GM19395 (cell line): ENCODE data around the gene PGBD5.

Experiments
- ATAC-seq: cut with Tn5 transposase; IDR thresholded peaks from one replicate; pipeline ENCODE4 v1.9.1; 2021; ENCODE audit warnings: mild to moderate bottlenecking, moderate library complexity; ENCODE audit not compliant: unreplicated experiment

The PGBD5 gene

DNA sequence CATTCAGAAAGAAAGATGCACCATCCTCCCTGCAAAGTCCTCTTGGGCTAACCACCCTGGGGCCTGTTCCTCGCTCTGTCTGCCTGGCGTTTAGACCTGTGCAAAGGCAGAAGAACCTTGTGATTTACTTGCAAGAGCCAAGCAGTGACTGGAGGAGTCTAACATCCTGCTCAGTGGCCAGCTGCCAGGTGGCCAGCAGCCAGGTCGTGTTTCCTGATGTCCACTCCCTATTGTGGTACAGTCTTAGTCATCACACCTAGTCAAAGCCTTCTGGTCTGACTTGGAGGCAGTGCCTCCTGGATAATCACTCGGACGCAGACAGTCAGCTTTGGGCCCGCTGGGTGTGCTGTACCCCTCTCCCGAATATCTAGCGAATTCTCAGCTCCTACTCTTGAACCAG is 118.1 kb downstream of the PGBD5 start:
- no peak for ATAC-seq

DNA sequence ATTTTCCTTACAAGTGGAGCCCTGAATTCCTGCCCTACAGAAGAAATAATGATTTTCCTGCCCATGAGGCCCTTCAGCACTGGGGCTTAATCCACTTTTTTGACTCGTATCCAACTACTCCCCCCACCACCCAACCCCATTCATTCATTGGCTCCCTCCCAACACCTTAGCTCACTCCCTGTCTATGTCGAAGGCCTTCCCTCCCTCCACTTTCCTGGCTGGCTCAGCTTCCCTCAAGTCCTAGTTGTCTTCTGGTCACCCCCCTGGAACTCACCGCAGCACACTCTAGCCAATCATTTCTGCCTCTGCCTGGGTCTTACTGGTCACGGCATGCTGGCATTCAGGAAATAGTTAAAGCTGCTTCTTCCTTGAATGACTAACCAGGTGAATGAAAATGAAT is 118.9 kb downstream of the PGBD5 start:
- ATAC-seq: no peak

DNA sequence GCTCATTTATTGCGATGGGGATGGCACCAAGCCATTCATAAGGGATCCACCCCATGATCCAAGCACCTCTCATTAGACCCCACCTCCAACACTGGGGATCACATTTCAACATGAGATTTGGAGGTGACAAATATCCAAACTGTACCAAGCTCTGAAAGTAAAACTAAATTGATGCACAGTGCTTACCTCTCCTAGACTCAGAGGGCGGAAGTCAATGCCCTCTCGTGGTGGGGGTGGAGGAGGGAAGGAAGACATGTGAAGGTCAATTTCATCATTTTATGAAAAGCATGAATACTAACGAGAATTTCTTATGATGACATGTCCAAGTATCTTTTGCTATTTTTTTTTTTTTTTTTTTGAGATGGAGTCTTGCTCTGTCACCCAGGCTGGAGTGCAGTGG is 120.0 kb downstream of the PGBD5 start:
- no peak for ATAC-seq

DNA sequence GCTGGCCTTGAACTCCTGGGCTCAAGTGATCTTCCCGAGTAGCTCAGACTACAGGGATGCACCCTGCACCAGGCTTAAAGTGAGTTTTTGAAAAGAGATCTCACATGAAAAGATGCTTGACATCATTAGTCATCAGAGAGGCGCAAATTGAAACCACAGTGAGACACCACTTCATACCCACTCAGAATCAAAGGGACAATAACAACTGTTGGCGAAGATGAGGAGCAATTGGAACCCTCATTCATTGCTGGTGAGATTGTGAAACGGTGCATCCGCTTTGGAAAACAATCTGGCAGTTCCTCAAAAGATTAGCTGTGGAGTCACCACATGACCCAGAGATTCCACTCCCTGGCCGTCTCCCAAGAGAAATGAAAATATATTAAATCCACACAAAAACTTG is 122.3 kb downstream of the PGBD5 start:
- no peak for ATAC-seq

DNA sequence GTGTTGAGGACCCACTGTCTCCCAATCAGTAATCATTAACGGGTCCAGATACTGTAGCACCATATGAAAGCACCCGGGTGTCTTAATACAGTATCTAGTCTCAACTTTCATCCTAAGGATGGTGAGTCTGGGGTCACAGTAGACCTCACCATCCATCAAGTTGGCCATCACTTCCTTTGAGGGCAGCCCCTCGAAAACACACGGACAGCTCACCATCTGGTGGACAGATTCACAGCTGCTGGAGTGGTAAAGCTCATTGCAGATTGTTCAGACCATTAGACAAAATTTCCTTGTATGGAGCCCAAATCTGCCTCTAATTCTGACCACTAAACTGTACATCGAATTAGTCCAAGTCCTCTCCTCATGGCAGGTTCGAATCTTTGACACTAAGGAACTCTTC is 123.1 kb downstream of the PGBD5 start:
- no peak for ATAC-seq

DNA sequence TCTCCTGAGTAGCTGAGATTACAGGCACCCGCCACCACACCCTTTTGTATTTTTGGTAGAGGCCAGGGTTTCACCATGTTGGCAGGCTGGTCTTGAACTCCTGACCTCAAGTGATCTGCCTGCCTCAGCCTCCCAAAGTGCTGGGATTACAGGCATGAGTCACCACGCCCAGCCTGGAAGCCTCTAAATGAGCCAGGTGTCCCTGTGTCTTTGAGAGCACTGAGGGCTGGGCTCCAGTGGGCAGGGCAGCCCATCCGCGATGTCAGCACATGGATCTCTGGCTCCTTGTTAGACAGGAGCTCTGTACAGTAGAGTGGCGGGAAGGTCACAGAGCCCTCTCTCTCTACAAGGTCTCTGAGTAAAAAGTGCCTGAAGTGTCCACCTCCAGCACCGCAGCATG is 124.3 kb downstream of the PGBD5 start:
- no peak for ATAC-seq

DNA sequence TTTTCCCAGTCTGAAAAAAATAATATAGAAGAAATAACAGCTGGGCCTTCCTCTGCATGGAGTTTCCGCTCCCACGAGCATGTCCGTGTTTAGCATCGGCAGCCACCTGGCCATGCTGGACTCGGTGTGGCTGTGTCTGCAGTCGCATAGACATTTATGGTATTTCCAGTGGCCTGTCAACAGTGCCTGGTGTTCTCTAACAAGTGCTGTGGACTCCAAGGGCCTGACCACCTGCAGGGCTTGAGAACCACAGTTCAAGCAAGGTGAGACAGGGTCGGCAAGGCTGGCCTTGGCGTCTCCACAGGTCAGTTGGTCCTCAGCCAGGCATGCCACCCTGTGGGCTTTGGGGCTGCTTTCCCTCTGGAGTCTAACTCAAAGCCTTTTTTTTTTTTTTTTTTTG is 124.8 kb downstream of the PGBD5 start:
- ATAC-seq: no peak

DNA sequence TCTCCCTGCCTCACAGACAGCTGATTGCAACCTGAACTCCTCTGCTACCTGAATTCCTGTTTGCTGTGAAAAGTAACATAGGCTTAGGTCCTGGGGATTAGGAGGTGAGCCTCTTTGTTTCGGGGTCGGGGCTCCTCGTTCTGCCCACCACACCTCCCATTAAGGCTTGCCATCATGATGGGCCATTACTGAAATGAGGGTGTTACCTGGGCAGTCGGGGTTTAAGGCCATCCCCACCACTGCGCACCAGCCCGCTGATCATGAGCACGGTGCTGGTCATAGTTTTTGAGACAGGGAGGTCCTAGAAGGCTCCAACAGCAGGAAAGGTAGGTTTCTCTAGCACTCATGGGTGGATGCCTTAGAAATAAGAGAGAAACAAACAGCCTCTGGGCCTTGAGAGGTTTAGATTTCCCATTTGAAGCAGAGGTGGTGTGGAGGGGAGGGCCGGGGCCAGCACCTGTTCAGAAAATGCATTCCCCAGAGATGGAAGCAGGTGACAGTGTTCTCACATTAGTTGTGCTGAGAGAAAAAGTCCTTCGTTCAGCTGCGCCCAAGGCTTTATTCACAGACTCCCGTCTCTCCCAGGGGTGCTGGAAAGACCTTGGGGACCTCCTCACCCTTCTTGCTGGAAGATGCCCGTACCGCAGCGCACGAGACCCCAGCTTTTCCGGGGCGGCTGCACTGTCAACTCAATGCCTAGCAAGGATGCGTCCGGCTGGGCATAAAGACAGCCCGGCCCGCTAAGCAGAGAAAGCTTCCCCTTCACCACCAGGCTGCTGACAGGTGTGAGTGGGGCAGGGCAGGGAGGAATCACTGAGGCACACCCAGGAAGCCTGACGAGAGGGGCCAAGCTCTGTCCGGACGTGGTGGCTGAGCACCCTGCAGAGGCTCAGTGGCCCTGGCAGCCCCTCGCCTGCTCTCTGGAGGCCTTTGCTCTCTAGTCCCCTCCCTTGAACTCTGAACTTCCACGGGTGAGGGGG is 125.5 kb downstream of the PGBD5 start:
- ATAC-seq: no peak

DNA sequence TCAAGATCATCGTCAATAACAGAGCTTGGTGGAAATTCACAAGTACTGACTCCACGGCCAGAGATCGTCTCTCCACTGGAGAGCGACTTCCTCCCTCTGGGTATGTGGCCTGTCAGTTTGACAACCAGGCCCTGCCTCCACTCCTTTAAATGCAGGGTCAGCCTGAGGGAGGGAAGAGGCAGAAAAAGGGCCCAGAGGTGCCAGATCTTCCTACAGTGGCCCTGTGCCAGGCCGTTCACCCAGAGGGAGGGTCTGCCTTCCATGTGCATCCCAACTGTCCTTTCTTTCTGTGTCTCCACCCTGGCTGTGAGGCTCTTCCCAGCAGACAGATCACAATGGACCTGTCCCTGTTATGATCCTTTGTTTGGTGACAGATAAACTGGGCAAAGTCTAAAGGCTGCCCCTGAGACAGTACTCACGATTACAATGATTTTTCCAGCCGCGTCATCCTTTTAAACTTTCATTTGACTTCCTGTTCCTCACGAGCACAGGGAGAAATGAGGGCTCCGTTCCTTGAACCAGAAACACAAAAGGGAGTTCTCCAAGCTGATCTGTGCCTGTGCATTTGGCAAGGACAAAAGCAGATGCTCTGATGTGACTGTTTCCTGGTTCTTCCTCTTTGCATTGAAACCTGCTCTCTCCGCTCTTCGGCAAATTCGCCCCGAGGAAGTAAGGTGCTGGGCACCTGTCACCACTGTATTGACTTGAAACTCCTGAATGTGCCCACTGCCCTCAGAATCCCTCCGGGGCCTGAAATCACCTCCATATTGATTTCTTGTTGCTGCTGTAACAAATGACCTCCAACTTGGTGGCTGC is 126.7 kb downstream of the PGBD5 start:
- no peak for ATAC-seq

DNA sequence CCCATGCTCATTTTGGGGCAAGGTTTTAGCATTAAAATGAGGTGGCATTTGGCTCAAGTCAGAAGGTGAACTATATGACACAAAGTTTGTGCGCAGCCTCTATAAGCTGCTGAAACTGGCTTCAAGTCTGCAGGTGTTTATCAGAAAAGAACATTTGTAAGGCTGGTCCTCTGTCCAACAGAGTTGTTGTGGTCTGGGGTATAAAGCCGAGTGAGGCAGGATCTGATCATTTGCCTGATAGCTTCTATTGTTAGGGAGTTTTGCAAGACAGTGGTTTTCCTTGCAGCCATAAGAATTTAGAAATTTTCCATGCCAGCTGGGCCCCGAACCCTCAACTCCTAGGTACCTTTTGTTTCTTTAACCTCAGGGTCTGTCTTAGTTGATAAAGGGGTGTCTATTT is 130.8 kb downstream of the PGBD5 start:
- ATAC-seq: no peak

DNA sequence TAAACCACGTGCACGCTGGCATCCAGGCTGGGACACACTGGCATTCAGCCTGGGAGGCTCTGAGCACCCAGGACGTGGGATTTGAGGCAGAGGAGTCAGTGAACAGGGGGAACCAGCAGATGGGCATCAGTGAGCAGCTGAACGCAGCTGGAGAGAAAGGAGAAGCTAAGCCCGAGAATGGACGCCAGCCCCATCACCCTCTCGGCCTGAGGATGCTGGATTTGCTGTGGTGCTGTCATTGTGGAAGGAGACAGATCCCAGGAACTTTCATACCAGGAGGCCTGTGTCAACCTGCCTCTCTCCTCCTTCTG is 132.8 kb downstream of the PGBD5 start:
- no peak for ATAC-seq

DNA sequence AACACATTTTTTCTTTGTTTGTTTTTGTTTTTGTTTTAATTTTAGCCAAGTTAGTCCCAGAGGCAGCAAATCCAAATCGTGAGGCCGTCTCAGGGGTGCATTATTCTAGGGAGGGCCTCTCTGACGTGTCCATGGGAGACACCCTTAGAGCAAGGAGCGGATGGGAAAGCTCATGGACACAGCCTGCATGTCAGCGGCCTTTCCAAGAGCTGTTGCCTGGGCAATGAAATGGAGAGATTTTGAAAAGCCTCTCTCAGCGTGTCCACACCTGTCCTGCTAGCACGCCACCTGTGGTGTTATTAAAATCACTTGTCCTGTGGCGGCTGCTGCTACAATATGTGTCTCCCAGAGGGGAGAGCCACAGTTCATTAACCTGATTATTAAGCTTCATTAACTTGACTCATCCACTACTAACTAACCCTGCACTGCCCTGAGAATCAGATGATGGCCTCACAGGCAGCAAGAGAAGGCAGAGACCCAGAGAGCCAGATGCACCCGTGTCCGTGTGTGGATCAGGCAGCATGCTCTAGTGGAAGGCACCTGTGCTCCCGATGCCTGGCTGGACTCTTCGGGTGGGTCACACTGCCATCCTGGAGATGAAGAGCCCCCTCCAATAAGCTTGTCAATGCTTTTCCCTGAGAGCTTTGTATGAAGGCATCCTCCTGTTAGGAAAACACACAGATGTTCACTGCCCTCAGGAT is 133.3 kb downstream of the PGBD5 start:
- ATAC-seq: no peak

DNA sequence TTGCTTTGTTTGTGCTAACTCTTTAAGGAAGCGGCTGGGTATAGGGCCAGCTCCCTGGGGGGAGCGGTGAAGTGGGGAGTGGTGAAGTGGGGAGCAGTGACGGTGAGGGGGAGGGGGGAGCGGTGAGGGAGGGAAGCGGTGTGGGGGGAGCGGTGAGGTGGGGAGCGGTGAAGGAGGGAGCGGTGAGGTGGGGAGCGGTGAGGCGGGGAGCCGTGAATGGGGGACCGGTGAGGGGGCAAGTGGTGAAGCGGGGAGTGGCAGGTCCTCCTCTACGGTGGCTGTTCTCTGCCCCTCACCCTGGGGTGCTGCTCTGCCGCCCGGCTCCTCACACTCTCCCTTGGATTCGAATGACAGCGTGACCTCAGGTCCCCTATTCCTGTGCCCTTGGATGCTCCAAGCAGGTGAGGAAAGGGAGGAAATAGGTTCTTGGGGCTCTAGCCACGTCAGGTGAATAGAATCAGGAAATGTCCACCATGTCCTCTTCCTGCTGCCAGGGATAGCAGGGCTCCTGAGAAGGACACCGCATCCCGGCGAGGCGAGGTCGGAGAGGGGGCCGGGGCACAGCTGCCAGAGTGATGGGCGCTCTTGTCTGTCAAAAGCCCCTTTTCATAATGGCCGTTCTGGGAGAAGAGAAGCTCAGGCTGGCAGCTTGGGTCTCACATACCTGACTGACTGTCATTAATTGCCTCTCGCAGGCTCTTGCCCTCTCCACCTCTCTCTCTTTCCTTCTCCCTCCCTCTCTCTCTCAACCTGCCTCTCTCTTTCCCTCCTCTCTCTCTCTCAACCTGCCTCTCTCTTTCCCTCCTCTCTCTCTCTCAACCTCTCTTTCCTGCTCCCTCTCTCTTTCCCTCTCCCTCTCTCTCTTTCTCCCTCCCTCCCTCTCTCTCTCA is 134.2 kb downstream of the PGBD5 start:
- no peak for ATAC-seq

DNA sequence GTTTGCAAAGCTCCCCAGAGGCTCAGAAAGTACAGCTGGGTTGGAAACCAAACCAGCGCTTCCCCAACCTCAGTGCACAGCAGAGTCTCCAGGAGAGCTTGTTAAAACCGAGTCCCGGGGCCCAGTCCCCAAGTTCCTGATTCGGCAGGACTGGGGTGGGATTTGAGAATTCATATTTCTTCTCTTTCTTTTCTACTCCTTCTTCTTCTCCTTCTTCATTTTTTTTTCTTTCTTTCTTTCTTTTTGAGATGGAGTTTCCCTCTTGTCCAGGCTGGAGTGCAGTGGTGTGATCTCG is 136.8 kb downstream of the PGBD5 start:
- no peak for ATAC-seq

DNA sequence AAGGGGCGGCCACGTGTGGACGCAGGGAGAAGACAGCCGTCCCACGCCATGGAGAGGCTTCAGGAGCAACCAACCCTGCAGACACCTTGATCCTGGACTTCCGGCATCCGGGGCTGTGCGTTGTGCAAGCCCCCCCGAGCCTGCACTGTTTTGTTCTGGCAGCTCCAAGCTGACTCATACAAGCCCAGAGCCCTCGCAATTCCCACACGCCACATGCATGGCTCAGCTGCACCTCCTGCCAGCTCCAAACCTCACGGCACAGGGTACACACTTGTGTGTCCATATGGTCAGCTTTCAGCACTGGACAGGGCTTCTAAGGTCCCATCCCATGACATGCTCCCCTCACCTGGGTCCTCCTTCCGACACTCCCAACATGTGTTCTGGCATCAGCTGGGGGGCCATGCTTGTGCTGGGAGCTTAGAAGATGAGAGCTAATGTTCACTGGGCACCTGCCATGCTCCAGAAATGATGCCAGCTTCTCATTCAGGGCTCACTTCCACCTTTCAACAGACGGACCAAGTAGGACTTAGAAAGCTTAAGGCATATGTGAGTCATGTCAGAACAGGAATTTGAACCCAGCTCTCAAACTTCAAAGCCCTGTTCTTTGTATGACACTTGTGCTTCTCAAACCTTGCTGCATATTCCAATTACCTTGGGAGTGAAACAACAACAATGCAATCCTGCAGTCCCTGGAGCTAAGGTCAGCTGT is 137.3 kb downstream of the PGBD5 start:
- no peak for ATAC-seq

DNA sequence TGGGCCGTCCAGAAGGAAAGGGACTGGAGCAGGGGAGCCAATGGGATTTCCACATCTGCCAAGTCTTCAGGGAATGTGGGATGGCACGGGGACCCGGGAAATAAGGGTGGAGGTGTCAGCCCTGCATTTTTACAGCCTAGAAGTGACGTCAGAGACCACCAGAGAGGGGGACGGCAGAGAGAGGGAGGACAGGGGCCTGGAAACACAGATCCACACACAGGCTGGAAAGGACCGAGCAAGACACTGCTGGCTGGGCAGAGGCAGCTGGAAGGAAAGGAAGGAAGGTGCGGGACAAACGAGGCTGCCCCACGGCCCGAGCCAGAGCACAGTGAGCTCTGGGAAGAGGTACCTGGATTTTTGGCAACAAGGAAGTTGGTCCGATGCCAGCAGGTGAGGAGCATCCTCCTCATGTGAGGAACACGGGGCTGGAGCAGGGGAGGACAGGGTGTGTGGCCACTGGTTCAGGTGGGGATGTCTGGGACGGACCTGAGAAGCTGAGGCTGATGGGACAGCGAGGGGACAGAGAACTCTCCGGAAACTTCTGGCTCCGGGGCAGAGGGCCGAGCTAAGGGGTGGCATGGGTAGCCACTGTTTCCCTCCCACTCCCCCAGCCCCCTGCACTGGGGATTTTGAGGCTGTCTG is 138.3 kb downstream of the PGBD5 start:
- no peak for ATAC-seq

DNA sequence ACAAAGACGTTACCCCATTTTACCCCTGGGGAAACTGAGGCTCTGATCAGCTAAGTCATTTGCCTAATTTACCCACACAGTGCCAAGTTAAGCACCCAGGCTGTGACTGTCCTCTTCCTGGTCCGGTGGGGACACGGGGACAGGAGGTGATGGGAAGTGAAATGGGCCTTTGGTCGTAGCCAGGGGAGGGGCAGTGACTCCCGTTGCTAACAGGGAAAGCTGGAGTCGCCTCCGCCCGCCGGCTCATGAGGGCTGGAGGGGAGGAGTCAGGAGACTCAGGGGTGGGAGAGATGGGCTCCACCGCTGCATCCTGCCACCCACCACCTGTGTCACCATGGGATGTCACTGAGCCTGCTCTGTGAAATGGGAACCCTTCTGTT is 139.3 kb downstream of the PGBD5 start:
- no peak for ATAC-seq

DNA sequence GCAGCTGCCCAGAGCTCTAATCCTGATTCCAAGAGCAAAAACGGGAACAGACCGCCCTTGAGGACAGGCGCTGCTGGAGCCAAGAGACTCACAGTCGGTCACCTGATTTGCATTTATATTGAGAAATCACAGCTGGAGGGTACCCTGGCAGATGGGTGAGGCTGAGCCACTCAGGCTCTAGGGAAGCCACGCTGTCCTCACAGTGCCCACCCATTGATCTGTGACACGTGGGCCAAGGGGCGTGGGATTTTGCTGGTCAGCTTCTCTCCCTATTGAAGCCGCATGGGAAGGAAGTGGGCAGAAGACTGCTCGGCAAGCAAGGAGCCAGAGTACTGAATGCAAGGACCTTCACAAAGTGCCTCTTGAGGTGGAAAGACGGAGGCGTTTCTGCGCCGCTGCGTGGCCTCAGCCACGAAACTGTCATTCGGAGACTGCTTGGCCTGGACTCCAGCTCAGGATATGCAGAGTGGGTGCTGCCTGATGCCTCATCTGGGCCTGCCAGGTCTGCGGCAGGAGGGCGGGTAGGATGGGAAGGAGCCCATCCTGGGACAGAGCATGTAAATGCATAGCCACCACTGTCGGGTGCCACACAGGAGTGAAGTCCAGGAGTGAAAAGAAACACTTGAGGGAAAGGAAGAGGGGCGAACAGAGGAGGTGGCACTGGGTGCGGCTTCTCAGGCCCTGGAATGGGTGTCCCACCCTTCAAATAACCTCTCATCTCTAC is 139.8 kb downstream of the PGBD5 start:
- ATAC-seq: no peak

DNA sequence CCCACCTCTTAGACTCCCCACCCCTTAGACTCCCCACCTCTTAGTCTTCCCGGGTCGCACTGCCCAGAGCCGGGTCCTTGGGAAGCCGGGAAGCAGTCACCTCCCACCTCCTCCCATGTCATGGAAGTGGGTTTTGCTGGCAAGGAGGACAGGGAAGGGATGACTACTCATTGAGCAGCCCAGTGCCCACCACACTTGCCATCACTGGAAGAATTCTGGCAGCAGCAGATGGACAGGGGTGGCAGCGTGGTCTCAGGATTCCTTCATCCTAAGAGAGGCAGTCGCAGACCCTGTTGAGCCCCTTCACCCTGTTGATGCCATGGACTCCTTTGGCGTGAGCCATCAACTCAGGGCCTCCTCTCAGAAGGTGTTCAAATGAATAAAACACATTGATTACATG is 140.8 kb downstream of the PGBD5 start:
- ATAC-seq: no peak
